HG03108 (cell line): Measurements from ENCODE around the gene ACVR1B.

Source experiments
- ATAC-seq: cut with Tn5 transposase; IDR thresholded peaks from one replicate; pipeline ENCODE4 v1.9.1; 2021; ENCODE audit warnings: moderate library complexity; ENCODE audit not compliant: unreplicated experiment

Gene ACVR1B

DNA sequence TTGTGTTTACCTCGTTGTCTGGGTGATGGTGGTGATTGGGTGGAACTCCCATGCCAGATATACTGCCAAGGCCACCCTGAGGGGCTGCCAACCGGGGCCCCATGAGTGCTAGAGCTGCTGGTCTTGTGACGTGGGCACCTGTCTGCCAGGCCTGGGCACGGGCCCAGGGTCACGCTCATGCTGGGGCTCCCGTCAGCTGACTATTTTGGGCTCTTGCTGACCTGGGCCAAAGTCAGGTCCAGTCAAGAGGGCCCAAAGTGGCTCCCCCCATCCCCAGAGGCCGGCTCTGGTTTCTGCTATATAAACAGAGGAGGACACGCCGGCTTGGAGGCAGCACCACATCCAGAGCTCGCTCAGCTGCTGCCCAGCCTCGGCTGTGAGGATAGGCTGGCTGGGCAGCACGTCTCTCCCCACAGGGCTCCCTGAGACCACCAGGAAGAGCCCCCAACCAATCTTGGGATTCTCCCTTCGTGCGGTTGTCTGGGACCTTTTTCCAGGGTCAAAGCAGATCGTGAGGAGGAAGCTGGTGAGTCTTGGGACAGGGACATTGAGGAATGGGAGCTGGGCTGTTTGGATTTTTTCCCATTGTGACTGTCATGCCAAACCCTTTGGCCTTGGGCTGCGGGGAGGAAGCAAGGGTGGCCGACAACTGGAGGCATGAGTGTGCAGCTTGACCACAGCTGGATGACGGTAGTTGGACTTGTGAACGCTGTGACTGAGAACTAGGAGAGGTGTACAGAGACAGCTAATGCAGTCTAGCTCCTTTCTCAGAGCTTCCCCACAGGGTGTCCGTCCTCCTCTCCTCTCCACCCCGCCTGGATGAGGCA, 92.1 kb downstream of the ACVR1B start:
- ATAC-seq, result no peak

DNA sequence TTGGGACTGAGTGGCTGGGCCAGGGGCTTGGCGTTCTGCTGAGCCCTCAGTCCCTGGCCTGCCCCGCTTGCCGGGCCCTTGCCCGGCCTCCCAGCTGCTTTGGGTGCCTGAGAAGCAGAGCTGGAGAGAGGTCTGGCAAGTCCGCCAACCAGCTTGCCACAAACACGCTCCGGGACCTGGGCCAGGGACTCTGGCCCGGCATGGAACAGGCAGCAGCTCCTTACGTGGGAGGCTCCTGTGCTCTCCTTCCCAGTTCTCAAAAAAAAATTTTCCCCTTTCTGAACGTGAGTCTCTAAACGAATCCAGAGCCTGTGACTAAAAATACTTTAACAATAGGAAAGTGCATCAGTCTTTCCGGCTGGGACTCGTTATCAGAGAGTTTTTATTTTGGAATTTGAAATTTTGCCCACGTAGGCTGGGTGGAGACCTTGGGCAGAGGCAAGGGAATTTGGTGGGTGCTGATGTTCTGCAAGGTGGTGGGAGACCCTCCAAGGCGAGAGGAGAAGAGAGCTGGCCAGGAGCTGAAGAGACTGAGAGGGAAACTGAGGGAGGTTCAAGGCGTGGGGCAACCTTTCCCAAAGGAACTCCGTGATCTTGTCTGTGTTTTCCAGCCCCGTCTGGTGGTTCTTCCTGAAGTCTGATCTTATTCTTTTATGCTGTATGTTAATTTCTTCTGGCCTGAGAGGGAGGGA, 92.9 kb downstream of the ACVR1B start:
- no peak for ATAC-seq

DNA sequence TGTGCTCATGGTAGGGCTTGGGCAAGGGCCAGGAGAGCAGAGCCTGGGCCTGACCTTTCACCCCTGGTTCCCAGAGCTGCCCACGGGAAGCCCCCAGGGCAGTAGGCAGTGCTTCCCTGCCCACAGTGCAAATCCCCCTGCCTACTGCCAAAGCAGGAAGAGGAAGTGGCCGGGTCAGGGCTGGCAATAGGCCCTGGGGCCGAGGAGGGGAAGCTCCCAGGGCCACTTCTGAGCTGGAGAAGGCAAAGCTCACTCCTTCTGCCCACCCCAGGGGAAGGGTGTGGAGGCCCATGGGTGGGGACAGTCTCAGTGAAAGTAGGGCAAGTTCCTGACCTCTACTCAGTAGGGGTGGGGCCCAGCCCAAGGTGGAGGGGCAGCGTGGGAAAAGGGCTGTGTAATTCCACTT, 94.3 kb downstream of the ACVR1B start:
- no peak for ATAC-seq
